IMR-90 (cell line): Measurements from ENCODE around the gene PBX3. TPM values are rescaled to one million over a fixed set of nuclear protein-coding genes. Genes with fewer than 3 reads are reported as not detected.

Experiments
- ATAC-seq: fragments of 200-7000 bp; cut with Tn5 transposase; 2 replicates; pipeline ENCODE4 v1.9.1; 2020; ENCODE audit warnings: low read depth, mild to moderate bottlenecking, moderate library complexity
- BruUV-seq: library from RNA; stranded (reverse); fragments of 400-500 nt; replicated peaks from 2 replicates; lab custom pipeline; 2021; lab: Mats Ljungman, UMichigan
- CTCF ChIA-PET: fragments of 300-600 bp; formaldehyde crosslinking; extraction: SDS; loops from one replicate; lab custom pipeline; 2021; ENCODE audit warnings: antibody characterized with exemption; lab: Yijun Ruan, JAX
- POLR2A ChIA-PET: fragments of 300-600 bp; sonication (Branson Sonifier 250); formaldehyde crosslinking; loops from one replicate; lab custom pipeline; 2022; ENCODE audit warnings: antibody characterized with exemption; ENCODE audit not compliant: unreplicated experiment; lab: Charles Lee
- DNase-seq: peaks from one replicate; pipeline ENCODE4 v3.0.0; 2013
- H2AFZ ChIP-seq: replicated peaks from 2 replicates; pipeline ENCODE3; 2013; ENCODE audit warnings: low read length, mild to moderate bottlenecking; ENCODE audit not compliant: poor library complexity
- H2AK5ac ChIP-seq: 2 replicates; pipeline ENCODE4 v1.6.1; 2013; ENCODE audit warnings: low read depth, low read length, inconsistent platforms
- H2AK9ac ChIP-seq: replicated peaks from 2 replicates; pipeline ENCODE3; 2013; ENCODE audit warnings: mild to moderate bottlenecking, low read depth, low read length, moderate library complexity; ENCODE audit not compliant: poor library complexity
- H2BK120ac ChIP-seq: 2 replicates; pipeline ENCODE4 v1.6.1; 2013; ENCODE audit warnings: low read depth, low read length, inconsistent platforms
- H2BK15ac ChIP-seq: 3 replicates; pipeline ENCODE4 v1.6.1; 2013; ENCODE audit warnings: low read depth, low read length, inconsistent platforms
- H2BK20ac ChIP-seq: 2 replicates; pipeline ENCODE4 v1.6.1; 2013; ENCODE audit warnings: low read depth, mild to moderate bottlenecking, inconsistent platforms, low read length, moderate library complexity
- H2BK5ac ChIP-seq: 2 replicates; pipeline ENCODE4 v1.6.1; 2013; ENCODE audit warnings: mild to moderate bottlenecking, low read depth, low read length, inconsistent platforms; ENCODE audit not compliant: poor library complexity, severe bottlenecking
- H3K14ac ChIP-seq: replicated peaks from 2 replicates; pipeline ENCODE4 v1.6.1; 2013; ENCODE audit warnings: low read depth, low read length, inconsistent platforms
- H3K18ac ChIP-seq: 2 replicates; pipeline ENCODE4 v1.6.1; 2013; ENCODE audit warnings: low read depth, low read length, control low read depth
- H3K23ac ChIP-seq: 2 replicates; pipeline ENCODE4 v1.6.1; 2013; ENCODE audit warnings: low read depth, low read length, inconsistent platforms
- H3K27ac ChIP-seq: 2 replicates; pipeline ENCODE4 v1.5.1; 2013; ENCODE audit warnings: mild to moderate bottlenecking, control low read depth, low read length; ENCODE audit not compliant: insufficient read depth
- H3K27me3 ChIP-seq: 2 replicates; pipeline ENCODE4 v1.6.1; 2013; ENCODE audit warnings: low read length; ENCODE audit not compliant: control insufficient read depth, insufficient read depth
- H3K36me3 ChIP-seq: 2 replicates; pipeline ENCODE4 v1.6.1; 2013; ENCODE audit warnings: low read length, mixed read lengths; ENCODE audit not compliant: control insufficient read depth, insufficient read depth
- H3K4ac ChIP-seq: 2 replicates; pipeline ENCODE4 v1.6.1; 2013; ENCODE audit warnings: low read depth, low read length, inconsistent platforms
- H3K4me1 ChIP-seq: 2 replicates; pipeline ENCODE4 v1.6.1; 2013; ENCODE audit warnings: low read length, mixed read lengths; ENCODE audit not compliant: control insufficient read depth, insufficient read depth
- H3K4me2 ChIP-seq: 2 replicates; pipeline ENCODE4 v1.6.1; 2013; ENCODE audit warnings: low read depth, mild to moderate bottlenecking, control low read depth, low read length, moderate library complexity
- H3K4me3 ChIP-seq: 2 replicates; pipeline ENCODE4 v1.5.1; 2013; ENCODE audit warnings: low read depth, mild to moderate bottlenecking, control low read depth, low read length, moderate library complexity; ENCODE audit not compliant: insufficient read depth
- H3K56ac ChIP-seq: 2 replicates; pipeline ENCODE4 v1.6.1; 2013; ENCODE audit warnings: low read length, inconsistent platforms; ENCODE audit not compliant: insufficient read depth; ENCODE audit errors: extremely low read depth
- H3K79me1 ChIP-seq, 2 experiments: 2 replicates each; pipeline ENCODE4 v1.6.1; 2013; ENCODE audit warnings: low read length in 2 of 2, inconsistent platforms in 1 of 2, low read depth in 1 of 2
- H3K9ac ChIP-seq: 2 replicates; pipeline ENCODE4 v1.6.1; 2013; ENCODE audit warnings: low read depth, low read length, control low read depth
- H3K9me1 ChIP-seq: 2 replicates; pipeline ENCODE4 v1.6.1; 2013; ENCODE audit warnings: low read length, inconsistent platforms; ENCODE audit not compliant: insufficient read depth
- H3K9me3 ChIP-seq: 2 replicates; pipeline ENCODE4 v1.6.1; 2013; ENCODE audit warnings: low read length; ENCODE audit not compliant: control insufficient read depth, insufficient read depth
- H4K20me1 ChIP-seq: 2 replicates; pipeline ENCODE4 v1.6.1; 2013; ENCODE audit warnings: low read length, inconsistent platforms; ENCODE audit not compliant: insufficient read depth
- H4K5ac ChIP-seq: 2 replicates; pipeline ENCODE4 v1.6.1; 2013; ENCODE audit warnings: mild to moderate bottlenecking, low read depth, low read length, control low read depth
- H4K8ac ChIP-seq, 2 experiments: 2 replicates each; pipeline ENCODE4 v1.6.1; 2013; ENCODE audit warnings: low read depth in 2 of 2, low read length in 2 of 2, control low read depth in 1 of 2, inconsistent platforms in 1 of 2
- H4K91ac ChIP-seq: 2 replicates; pipeline ENCODE4 v1.6.1; 2013; ENCODE audit warnings: low read depth, low read length, inconsistent platforms; ENCODE audit not compliant: insufficient read depth
- BHLHE40 ChIP-seq: fragments of 150-350 bp; IDR thresholded peaks from 2 replicates; pipeline ENCODE4 v1.6.1; 2016; ENCODE audit warnings: mild to moderate bottlenecking, low read depth, low read length
- CEBPB ChIP-seq: IDR thresholded peaks from 2 replicates; pipeline ENCODE4 v1.6.1; 2012; ENCODE audit warnings: low read depth, low read length, improper control_type of control experiment
- CHD1 ChIP-seq: IDR thresholded peaks from 2 replicates; pipeline ENCODE4 v1.6.1; 2012; ENCODE audit warnings: low read depth, low read length, improper control_type of control experiment
- FOS ChIP-seq: fragments of 150-350 bp; IDR thresholded peaks from 2 replicates; pipeline ENCODE4 v1.6.1; 2016; ENCODE audit warnings: low read depth, low read length
- MAFK ChIP-seq: IDR thresholded peaks from 2 replicates; pipeline ENCODE4 v1.6.1; 2012; ENCODE audit warnings: low read depth, low read length, improper control_type of control experiment
- MAZ ChIP-seq: IDR thresholded peaks from 2 replicates; pipeline ENCODE4 v1.6.1; 2012; ENCODE audit warnings: low read depth, mild to moderate bottlenecking, low read length, improper control_type of control experiment, moderate library complexity, borderline replicate concordance
- MXI1 ChIP-seq: IDR thresholded peaks from 2 replicates; pipeline ENCODE4 v1.6.1; 2012; ENCODE audit warnings: low read depth, mild to moderate bottlenecking, low read length, moderate library complexity, borderline replicate concordance
- NFE2L2 ChIP-seq: fragments of 150-350 bp; IDR thresholded peaks from 2 replicates; pipeline ENCODE4 v1.6.1; 2016; ENCODE audit warnings: low read depth, mild to moderate bottlenecking, low read length
- POLR2A ChIP-seq: IDR thresholded peaks from 2 replicates; pipeline ENCODE4 v1.6.1; 2012; ENCODE audit warnings: mild to moderate bottlenecking, low read depth, low read length
- RAD21 ChIP-seq: IDR thresholded peaks from 2 replicates; pipeline ENCODE4 v1.6.1; 2012; ENCODE audit warnings: low read length, improper control_type of control experiment
- RCOR1 ChIP-seq: IDR thresholded peaks from 2 replicates; pipeline ENCODE4 v1.6.1; 2012; ENCODE audit warnings: mild to moderate bottlenecking, low read length, improper control_type of control experiment; ENCODE audit not compliant: insufficient replicate concordance
- RFX5 ChIP-seq: IDR thresholded peaks from 2 replicates; pipeline ENCODE4 v1.8.0; 2012; ENCODE audit warnings: low read depth, mild to moderate bottlenecking, low read length, moderate library complexity
- SMC3 ChIP-seq: fragments of 150-350 bp; IDR thresholded peaks from 2 replicates; pipeline ENCODE4 v1.6.1; 2016; ENCODE audit warnings: low read depth, mild to moderate bottlenecking, antibody characterized with exemption, low read length, moderate library complexity
- dilution Hi-C: fragments of 300-500 bp; cut with HindIII; formaldehyde crosslinking; loops from one replicate; pipeline ENCODE4 v1.14.3; 2018; ENCODE audit warnings: low sequenced_read_pairs; ENCODE audit not compliant: unreplicated experiment
- in situ Hi-C: fragments of 300-500 bp; cut with MboI; formaldehyde crosslinking; loops from 3 replicates; pipeline ENCODE4 v1.14.3; 2019; ENCODE audit warnings: low sequenced_read_pairs, inconsistent platforms, mixed read lengths
- intact Hi-C: fragments of 100-400 bp; cut with micrococcal nuclease; formaldehyde crosslinking; loops from 2 replicates; pipeline ENCODE4 v1.10.0; 2022
- polyA plus RNA-seq, 3 experiments: library from polyadenylated mRNA; depleted of rRNA; stranded (reverse); fragments of >200 nt; gene quantifications; 2 replicates each; pipeline ENCODE4 v1.2.3, GENCODE V29; 2012; ENCODE audit warnings: low replicate concordance in 1 of 3
- total RNA-seq: library from RNA; depleted of rRNA; stranded (reverse); fragments of >200 nt; gene quantifications from 2 replicates; pipeline ENCODE4 v1.2.3, GENCODE V29; 2012
- TF ChIP-seq, protein P1 (sequence below): fragments of 150-350 bp; IDR thresholded peaks from 2 replicates; pipeline ENCODE4 v1.6.1; 2017; ENCODE audit warnings: mild to moderate bottlenecking, antibody characterized with exemption, low read length, low read depth
- TF ChIP-seq, protein P2 (sequence below): conservative IDR thresholded peaks from 2 replicates; pipeline ENCODE4 v1.5.1; 2012; ENCODE audit warnings: mild to moderate bottlenecking, low read depth, low read length, improper control_type of control experiment
- TF ChIP-seq, protein P3 (sequence below): fragments of 150-350 bp; IDR thresholded peaks from 2 replicates; pipeline ENCODE4 v1.6.1; 2016; ENCODE audit warnings: low read depth, mild to moderate bottlenecking, low read length, moderate library complexity, borderline replicate concordance

PBX3 gene
- total and polyA plus RNA-seq, 2 of the 4 experiments (the other 2 are of a cell fraction): 12.0 to 15.6 TPM

DNA sequence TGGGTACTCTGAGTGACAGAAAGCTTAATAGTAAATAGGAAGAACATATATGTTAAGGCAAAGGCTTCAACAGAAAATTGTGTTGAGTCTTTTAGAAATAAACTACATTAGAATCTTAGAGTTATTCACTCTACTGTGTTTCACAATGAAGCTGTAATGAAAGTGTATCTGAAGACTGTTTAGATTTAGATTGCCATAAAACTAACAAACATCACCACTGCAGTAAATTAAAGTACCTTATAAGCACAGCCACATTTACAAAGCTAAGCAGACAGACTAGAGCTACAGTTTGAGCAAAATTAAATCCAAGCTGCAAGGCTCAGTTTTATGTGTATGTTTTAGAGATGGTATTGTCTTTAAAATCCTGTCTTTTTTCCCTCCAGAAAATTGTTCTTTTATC lies 172.4 kb downstream of the PBX3 start:
- Histone ChIP-seq H3K4me2 (no peak overlapping the region), H3K27me3 (no peaks in the 10 kb centered on the region), H3K79me1 (peaks cover 0 to 5% of the 10 kb centered on the region in 2 experiments; a peak in 2 of 4 replicates), H2BK5ac (no peak overlapping the region), H4K91ac (no peak overlapping the region), H2BK20ac (no peak overlapping the region), H3K9ac (no peak overlapping the region), H3K27ac (no peak overlapping the region), H3K9me3 (no peaks in the 10 kb centered on the region), H3K4ac (no peak overlapping the region), H3K23ac (no peak overlapping the region), H4K8ac (no peak overlapping the region), H3K9me1 (no peaks in the 10 kb centered on the region), H4K5ac (no peak overlapping the region), H3K14ac (no peak overlapping the region), H3K4me1 (no peaks in the 10 kb centered on the region), H3K4me3 (no peak overlapping the region), H2BK120ac (no peak overlapping the region), H2BK15ac (no peak overlapping the region), H3K36me3 (no peaks in the 10 kb centered on the region), H3K56ac (no peak overlapping the region), H2AFZ (no peak overlapping the region), H3K18ac (no peak overlapping the region), H2AK9ac (no peak overlapping the region), H2AK5ac (no peak overlapping the region), H4K20me1 (no peaks in the 10 kb centered on the region)
- in situ Hi-C loops: no loop called here
- intact Hi-C loops: no loop called here
- BruUV-seq: no TSS peak
- ATAC-seq: peak; percentile 72
- ChIA-PET CTCF (interaction anchor here (1.0 kb wide), 1 partner anchor 25 kb away, joined by 5 read pairs; no protein-coding TSS in a partner anchor), POLR2A (interaction anchor here (0.6 kb wide), 1 partner anchor 216 kb away, joined by 4 read pairs; no protein-coding TSS in a partner anchor)
- peak; percentile 35 for DNase-seq
- dilution Hi-C loops: no loop called here
- TF ChIP-seq MAZ (no peak), MAFK (no peak), RAD21 (no peak), CEBPB (no peak), POLR2A (no peak), SMC3 (no peak), FOS (no peak), MXI1 (no peak), RCOR1 (no peak), CHD1 (no peak), NFE2L2 (no peak), BHLHE40 (no peak), RFX5 (no peak)
- TF ChIP-seq, protein P1, sequence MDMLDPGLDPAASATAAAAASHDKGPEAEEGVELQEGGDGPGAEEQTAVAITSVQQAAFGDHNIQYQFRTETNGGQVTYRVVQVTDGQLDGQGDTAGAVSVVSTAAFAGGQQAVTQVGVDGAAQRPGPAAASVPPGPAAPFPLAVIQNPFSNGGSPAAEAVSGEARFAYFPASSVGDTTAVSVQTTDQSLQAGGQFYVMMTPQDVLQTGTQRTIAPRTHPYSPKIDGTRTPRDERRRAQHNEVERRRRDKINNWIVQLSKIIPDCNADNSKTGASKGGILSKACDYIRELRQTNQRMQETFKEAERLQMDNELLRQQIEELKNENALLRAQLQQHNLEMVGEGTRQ: no peak
- TF ChIP-seq, protein P2, sequence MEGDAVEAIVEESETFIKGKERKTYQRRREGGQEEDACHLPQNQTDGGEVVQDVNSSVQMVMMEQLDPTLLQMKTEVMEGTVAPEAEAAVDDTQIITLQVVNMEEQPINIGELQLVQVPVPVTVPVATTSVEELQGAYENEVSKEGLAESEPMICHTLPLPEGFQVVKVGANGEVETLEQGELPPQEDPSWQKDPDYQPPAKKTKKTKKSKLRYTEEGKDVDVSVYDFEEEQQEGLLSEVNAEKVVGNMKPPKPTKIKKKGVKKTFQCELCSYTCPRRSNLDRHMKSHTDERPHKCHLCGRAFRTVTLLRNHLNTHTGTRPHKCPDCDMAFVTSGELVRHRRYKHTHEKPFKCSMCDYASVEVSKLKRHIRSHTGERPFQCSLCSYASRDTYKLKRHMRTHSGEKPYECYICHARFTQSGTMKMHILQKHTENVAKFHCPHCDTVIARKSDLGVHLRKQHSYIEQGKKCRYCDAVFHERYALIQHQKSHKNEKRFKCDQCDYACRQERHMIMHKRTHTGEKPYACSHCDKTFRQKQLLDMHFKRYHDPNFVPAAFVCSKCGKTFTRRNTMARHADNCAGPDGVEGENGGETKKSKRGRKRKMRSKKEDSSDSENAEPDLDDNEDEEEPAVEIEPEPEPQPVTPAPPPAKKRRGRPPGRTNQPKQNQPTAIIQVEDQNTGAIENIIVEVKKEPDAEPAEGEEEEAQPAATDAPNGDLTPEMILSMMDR: no peak
- TF ChIP-seq, protein P3, sequence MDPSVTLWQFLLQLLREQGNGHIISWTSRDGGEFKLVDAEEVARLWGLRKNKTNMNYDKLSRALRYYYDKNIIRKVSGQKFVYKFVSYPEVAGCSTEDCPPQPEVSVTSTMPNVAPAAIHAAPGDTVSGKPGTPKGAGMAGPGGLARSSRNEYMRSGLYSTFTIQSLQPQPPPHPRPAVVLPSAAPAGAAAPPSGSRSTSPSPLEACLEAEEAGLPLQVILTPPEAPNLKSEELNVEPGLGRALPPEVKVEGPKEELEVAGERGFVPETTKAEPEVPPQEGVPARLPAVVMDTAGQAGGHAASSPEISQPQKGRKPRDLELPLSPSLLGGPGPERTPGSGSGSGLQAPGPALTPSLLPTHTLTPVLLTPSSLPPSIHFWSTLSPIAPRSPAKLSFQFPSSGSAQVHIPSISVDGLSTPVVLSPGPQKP: no peak
